K562 (cell line): ENCODE measurements around the gene CALHM1. TPM values are rescaled to one million over a fixed set of nuclear protein-coding genes. Genes with fewer than 3 reads are reported as not detected.

Experiments used
- ATAC-seq: fragments of 200-7000 bp; cut with Tn5 transposase; 3 replicates; pipeline ENCODE4 v1.9.1; 2020; ENCODE audit warnings: moderate library complexity
- BruUV-seq: library from RNA; stranded (reverse); fragments of 400-500 nt; replicated peaks from 2 replicates; lab custom pipeline; 2021; lab: Mats Ljungman, UMichigan
- CTCF ChIA-PET: fragments of 300-600 bp; formaldehyde crosslinking; extraction: SDS; loops from one replicate; lab custom pipeline; 2021; ENCODE audit warnings: low intra/inter-chr PET ratio; lab: Yijun Ruan, JAX
- POLR2A ChIA-PET: fragments of 300-600, 350-650 bp; sonication (Branson Sonifier 250); formaldehyde crosslinking; extraction: SDS; loops from one replicate; lab custom pipeline; 2021; ENCODE audit warnings: antibody characterized with exemption, inconsistent platforms; lab: Yijun Ruan, JAX
- DNase-seq, 4 experiments: peaks; one replicate each; pipeline versions ENCODE4 v3.0.0 to v3.0.0-alpha.2; 2011 to 2018; ENCODE audit warnings: low spot score in 3 of 4, mixed read lengths in 3 of 4; ENCODE audit errors: extremely low read depth in 1 of 4
- FAIRE-seq: peaks from 2 replicates; lab custom pipeline; 2011; peaks lifted over from hg19 to GRCh38; lab: Jason Lieb, UNC
- H2AFZ ChIP-seq: 2 replicates; pipeline ENCODE4 v1.6.0; 2011; ENCODE audit warnings: low read depth, low read length, control low read depth, inconsistent platforms
- H3K27ac ChIP-seq: fragments of 200-600 bp; 3 replicates; pipeline ENCODE4 v1.8.0; 2011; ENCODE audit warnings: low read depth, mild to moderate bottlenecking, control low read depth, inconsistent platforms, low read length, moderate library complexity, mixed read lengths; ENCODE audit errors: extremely low read depth
- H3K27me3 ChIP-seq, 2 experiments: fragments of 300-600 bp in 1 of 2; 2 replicates in 1 of 2; 3 replicates in 1 of 2; pipeline versions ENCODE4 v1.6.0 to v1.8.0; 2011; ENCODE audit warnings: inconsistent platforms in 2 of 2, low read length in 2 of 2, mild to moderate bottlenecking in 1 of 2, mixed read lengths in 1 of 2, moderate library complexity in 1 of 2; ENCODE audit not compliant: control insufficient read depth in 2 of 2, insufficient read depth in 2 of 2
- H3K36me3 ChIP-seq: fragments of 300-600 bp; 3 replicates; pipeline ENCODE4 v1.8.0; 2011; ENCODE audit warnings: mild to moderate bottlenecking, low read length, inconsistent platforms; ENCODE audit not compliant: control insufficient read depth, insufficient read depth
- H3K4me1 ChIP-seq, 2 experiments: fragments of 200-600 bp in 1 of 2; replicated peaks in 1 of 2; 2 replicates in 1 of 2; 3 replicates in 1 of 2; pipeline versions ENCODE4 v1.5.1 to v1.8.0; 2011; ENCODE audit warnings: inconsistent platforms in 2 of 2, low read length in 2 of 2, mild to moderate bottlenecking in 1 of 2, mixed read lengths in 1 of 2, moderate library complexity in 1 of 2; ENCODE audit not compliant: control insufficient read depth in 2 of 2, insufficient read depth in 2 of 2
- H3K4me2 ChIP-seq: 2 replicates; pipeline ENCODE4 v1.6.1; 2011; ENCODE audit warnings: low read length, control low read depth, inconsistent platforms, mixed read lengths; ENCODE audit not compliant: insufficient read depth
- H3K4me3 ChIP-seq: fragments of 200-600 bp; sonication (generic), shearing (Covaris generic); 2 replicates; pipeline ENCODE4 v1.5.1; 2016; ENCODE audit warnings: control low read depth, inconsistent platforms
- H3K79me2 ChIP-seq: fragments of 200-600 bp; 3 replicates; pipeline ENCODE4 v1.8.0; 2011; ENCODE audit warnings: low read length, inconsistent platforms; ENCODE audit not compliant: control insufficient read depth, insufficient read depth
- H3K9ac ChIP-seq, 2 experiments: 2 replicates each; pipeline versions ENCODE4 v1.6.0 to v1.6.1; 2011; ENCODE audit warnings: low read depth in 2 of 2, low read length in 2 of 2, control low read depth in 1 of 2, inconsistent platforms in 1 of 2, mild to moderate bottlenecking in 1 of 2, mixed read lengths in 1 of 2; ENCODE audit not compliant: insufficient read depth in 1 of 2
- H3K9me1 ChIP-seq: one replicate; pipeline ENCODE4 v1.6.0; 2011; ENCODE audit warnings: inconsistent platforms, mild to moderate bottlenecking, low read length, moderate library complexity; ENCODE audit not compliant: control insufficient read depth, insufficient read depth
- H3K9me3 ChIP-seq: replicated peaks from 2 replicates; pipeline ENCODE4 v1.5.1; 2011; ENCODE audit warnings: low read depth, low read length, inconsistent platforms; ENCODE audit not compliant: control insufficient read depth, insufficient read depth
- H4K20me1 ChIP-seq: replicated peaks from 2 replicates; pipeline ENCODE4 v1.6.1; 2011; ENCODE audit warnings: low read length, inconsistent platforms, mixed read lengths; ENCODE audit not compliant: control insufficient read depth, insufficient read depth
- NRF1 ChIP-seq, 2 experiments: fragments of 450-650 bp; IDR thresholded peaks in 1 of 2; conservative IDR thresholded peaks in 1 of 2; 2 replicates each; pipeline ENCODE4 v1.6.1; 2014; ENCODE audit warnings: mild to moderate bottlenecking in 2 of 2
- POLR2G ChIP-seq: fragments of 200-400 bp; formaldehyde crosslinking; IDR thresholded peaks from 2 replicates; pipeline ENCODE4 v1.6.1; 2017; ENCODE audit warnings: low read depth, mild to moderate bottlenecking, antibody characterized with exemption, low read length, moderate library complexity
- ZC3H11A ChIP-seq: IDR thresholded peaks from 2 replicates; pipeline ENCODE4 v1.6.1; 2012; ENCODE audit warnings: low read depth, low read length, improper control_type of control experiment
- ZHX1 ChIP-seq: fragments of 150-350 bp; conservative IDR thresholded peaks from 2 replicates; pipeline ENCODE4 v1.6.1; 2014; ENCODE audit warnings: low read length
- WGBS: fragments of 100-300 bp; shearing (Covaris generic); methylation state at CpG from one replicate; pipeline ENCODE4 v1.1.6; 2016; ENCODE audit warnings: low coverage, mixed read lengths; ENCODE audit not compliant: insufficient coverage; ENCODE audit errors: missing lambda C conversion rate; 5-methylcytosine and 5-hydroxymethylcytosine counted together
- in situ Hi-C: fragments of 300-500 bp; cut with MboI; formaldehyde crosslinking; loops from 4 replicates; pipeline ENCODE4 v1.15.0; 2018; ENCODE audit warnings: inconsistent platforms, mixed read lengths
- intact Hi-C: fragments of 100-400 bp; cut with micrococcal nuclease; formaldehyde crosslinking; loops from 2 replicates; pipeline ENCODE4 v1.14.2; 2022
- polyA plus RNA-seq, 8 experiments: library from polyadenylated mRNA; depleted of rRNA in 4 of 8; stranded (reverse) in 5 of 8; unstranded in 3 of 8; fragments of >200 nt; fragmentation: Nextera tagmentation in 2 of 8; fragmentation: Illumina TruSeq in 1 of 8; extraction: Ambion mirVana in 2 of 8; extraction: Trizol in 1 of 8; gene quantifications; 2 replicates each; pipeline versions ENCODE4 v1.2.1 to v1.2.3, GENCODE V29; 2011 to 2014; ENCODE audit warnings: inconsistent platforms in 1 of 8, missing spikeins in 1 of 8
- total RNA-seq, 7 experiments: library from RNA; depleted of rRNA in 6 of 7; stranded (reverse); fragments of >200 nt in 6 of 7; fragmentation: Illumina TruSeq in 2 of 7; extraction: Trizol in 2 of 7; gene quantifications; 2 replicates each; pipeline versions ENCODE4 v1.2.1 to v1.2.3, GENCODE V29; 2011 to 2021; ENCODE audit warnings: low replicate concordance in 1 of 7
- TF ChIP-seq, protein P1 (sequence below): sonication (generic); formaldehyde crosslinking; IDR thresholded peaks from 2 replicates; pipeline ENCODE4 v1.8.1; 2023; ENCODE audit warnings: mild to moderate bottlenecking, missing genetic modification reagents
- TF ChIP-seq, protein P2 (sequence below): sonication (generic); formaldehyde crosslinking; IDR thresholded peaks from 2 replicates; pipeline ENCODE4 v1.8.1; 2023; ENCODE audit warnings: missing genetic modification reagents, mild to moderate bottlenecking, borderline replicate concordance

CALHM1 gene
- total and polyA plus RNA-seq, 9 of the 15 experiments (the other 6 are each of a cell fraction or from before 2014, with no cell fraction given) = 0.03 TPM; not detected in 8

GRCh38 chr10:103451831-103452505 lies 6.7 kb downstream of the CALHM1 start, which contains the start of gene CALHM2:
TSS of gene CALHM2 (minus strand) at chr10:103452370. CDS start at chr10:103449941, 2,429 bp downstream.
- CTCF ChIA-PET = no interaction called here
- TF ChIP-seq POLR2G = peak; percentile 53
- TF ChIP-seq, protein P1, sequence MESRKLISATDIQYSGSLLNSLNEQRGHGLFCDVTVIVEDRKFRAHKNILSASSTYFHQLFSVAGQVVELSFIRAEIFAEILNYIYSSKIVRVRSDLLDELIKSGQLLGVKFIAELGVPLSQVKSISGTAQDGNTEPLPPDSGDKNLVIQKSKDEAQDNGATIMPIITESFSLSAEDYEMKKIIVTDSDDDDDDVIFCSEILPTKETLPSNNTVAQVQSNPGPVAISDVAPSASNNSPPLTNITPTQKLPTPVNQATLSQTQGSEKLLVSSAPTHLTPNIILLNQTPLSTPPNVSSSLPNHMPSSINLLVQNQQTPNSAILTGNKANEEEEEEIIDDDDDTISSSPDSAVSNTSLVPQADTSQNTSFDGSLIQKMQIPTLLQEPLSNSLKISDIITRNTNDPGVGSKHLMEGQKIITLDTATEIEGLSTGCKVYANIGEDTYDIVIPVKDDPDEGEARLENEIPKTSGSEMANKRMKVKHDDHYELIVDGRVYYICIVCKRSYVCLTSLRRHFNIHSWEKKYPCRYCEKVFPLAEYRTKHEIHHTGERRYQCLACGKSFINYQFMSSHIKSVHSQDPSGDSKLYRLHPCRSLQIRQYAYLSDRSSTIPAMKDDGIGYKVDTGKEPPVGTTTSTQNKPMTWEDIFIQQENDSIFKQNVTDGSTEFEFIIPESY (CRISPR knock-in tag) = peak; percentile 73
- TF ChIP-seq, protein P2, sequence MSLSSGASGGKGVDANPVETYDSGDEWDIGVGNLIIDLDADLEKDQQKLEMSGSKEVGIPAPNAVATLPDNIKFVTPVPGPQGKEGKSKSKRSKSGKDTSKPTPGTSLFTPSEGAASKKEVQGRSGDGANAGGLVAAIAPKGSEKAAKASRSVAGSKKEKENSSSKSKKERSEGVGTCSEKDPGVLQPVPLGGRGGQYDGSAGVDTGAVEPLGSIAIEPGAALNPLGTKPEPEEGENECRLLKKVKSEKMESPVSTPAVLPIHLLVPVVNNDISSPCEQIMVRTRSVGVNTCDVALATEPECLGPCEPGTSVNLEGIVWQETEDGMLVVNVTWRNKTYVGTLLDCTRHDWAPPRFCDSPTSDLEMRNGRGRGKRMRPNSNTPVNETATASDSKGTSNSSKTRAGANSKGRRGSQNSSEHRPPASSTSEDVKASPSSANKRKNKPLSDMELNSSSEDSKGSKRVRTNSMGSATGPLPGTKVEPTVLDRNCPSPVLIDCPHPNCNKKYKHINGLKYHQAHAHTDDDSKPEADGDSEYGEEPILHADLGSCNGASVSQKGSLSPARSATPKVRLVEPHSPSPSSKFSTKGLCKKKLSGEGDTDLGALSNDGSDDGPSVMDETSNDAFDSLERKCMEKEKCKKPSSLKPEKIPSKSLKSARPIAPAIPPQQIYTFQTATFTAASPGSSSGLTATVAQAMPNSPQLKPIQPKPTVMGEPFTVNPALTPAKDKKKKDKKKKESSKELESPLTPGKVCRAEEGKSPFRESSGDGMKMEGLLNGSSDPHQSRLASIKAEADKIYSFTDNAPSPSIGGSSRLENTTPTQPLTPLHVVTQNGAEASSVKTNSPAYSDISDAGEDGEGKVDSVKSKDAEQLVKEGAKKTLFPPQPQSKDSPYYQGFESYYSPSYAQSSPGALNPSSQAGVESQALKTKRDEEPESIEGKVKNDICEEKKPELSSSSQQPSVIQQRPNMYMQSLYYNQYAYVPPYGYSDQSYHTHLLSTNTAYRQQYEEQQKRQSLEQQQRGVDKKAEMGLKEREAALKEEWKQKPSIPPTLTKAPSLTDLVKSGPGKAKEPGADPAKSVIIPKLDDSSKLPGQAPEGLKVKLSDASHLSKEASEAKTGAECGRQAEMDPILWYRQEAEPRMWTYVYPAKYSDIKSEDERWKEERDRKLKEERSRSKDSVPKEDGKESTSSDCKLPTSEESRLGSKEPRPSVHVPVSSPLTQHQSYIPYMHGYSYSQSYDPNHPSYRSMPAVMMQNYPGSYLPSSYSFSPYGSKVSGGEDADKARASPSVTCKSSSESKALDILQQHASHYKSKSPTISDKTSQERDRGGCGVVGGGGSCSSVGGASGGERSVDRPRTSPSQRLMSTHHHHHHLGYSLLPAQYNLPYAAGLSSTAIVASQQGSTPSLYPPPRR (CRISPR knock-in tag) = no peak
- TF ChIP-seq NRF1 (conservative IDR thresholded peaks at IDR 0.05 in 1 of 2, IDR thresholded peaks at IDR 0.05 in 1 of 2) = peak; percentile 10 to 30; a peak in 1 of 4 replicates
- no peak for TF ChIP-seq ZHX1
- TF ChIP-seq ZC3H11A = no peak

More at GRCh38 chr10:103451831-103452505, 6.7 kb downstream of the CALHM1 start, which contains the start of gene CALHM2:
- Histone ChIP-seq H4K20me1 (peaks cover under 1% of the 10 kb centered on the region; the same call in 1 of the 2 replicates), H3K4me3 (no peak within 1 kb of the TSS), H3K27me3 (no peaks in the 10 kb centered on the region), H3K79me2 (no peaks in the 10 kb centered on the region), H3K9me3 (no peaks in the 10 kb centered on the region), H3K27ac (no peak within 1 kb of the TSS), H3K9me1 (no peaks in the 10 kb centered on the region), H2AFZ (no peak within 1 kb of the TSS), H3K9ac (peak within 1 kb of the TSS in 1 of 2 experiments; percentile 68; a peak in 2 of 4 replicates), H3K4me1 (peaks cover 2 to 27% of the 10 kb centered on the region in 2 experiments; a peak in 3 of 5 replicates), H3K36me3 (peaks cover 11% of the 10 kb centered on the region; the same call in 1 of the 3 replicates), H3K4me2 (no peak within 1 kb of the TSS)
- WGBS = 50% methylated on average over 6 of the region's 32 CpGs
- intact Hi-C loops (no loop called here), in situ Hi-C loops (no loop called here)
- peak; percentile 24 for ATAC-seq
- no peak for FAIRE-seq
- no TSS peak for BruUV-seq
- POLR2A ChIA-PET = interaction anchor here (1.0 kb wide), 1 partner anchor 11 kb away, joined by 5 read pairs; no protein-coding TSS in a partner anchor
- no peak for DNase-seq
